Skeletal muscle satellite cell (primary cell): Measurements from ENCODE around the gene C18orf32.
"Not testable (repeated sequence)": the region's sequence is repeated elsewhere in the genome, so short reads cannot be mapped to it uniquely, and the experiment has no call there.

ENCODE experiments used
- H3K27me3 ChIP-seq: 2 replicates; pipeline ENCODE4 v1.7.0; 2013; ENCODE audit warnings: low read length; ENCODE audit not compliant: control insufficient read depth, insufficient read depth
- H3K36me3 ChIP-seq: 2 replicates; pipeline ENCODE4 v1.7.0; 2013; ENCODE audit warnings: mild to moderate bottlenecking, control low read depth, low read length; ENCODE audit not compliant: insufficient read depth
- H3K4me1 ChIP-seq: 2 replicates; pipeline ENCODE4 v1.7.0; 2013; ENCODE audit warnings: low read length; ENCODE audit not compliant: control insufficient read depth, insufficient read depth
- H3K4me2 ChIP-seq: 2 replicates; pipeline ENCODE4 v1.7.0; 2013; ENCODE audit warnings: mild to moderate bottlenecking, low read length
- H3K4me3 ChIP-seq: 2 replicates; pipeline ENCODE4 v1.7.0; 2013; ENCODE audit warnings: low read length
- H3K9ac ChIP-seq: 2 replicates; pipeline ENCODE4 v1.7.0; 2013; ENCODE audit warnings: mild to moderate bottlenecking, low read depth, low read length, moderate library complexity
- H3K9me3 ChIP-seq: replicated peaks from 2 replicates; pipeline ENCODE4 v1.7.0; 2013; ENCODE audit warnings: mild to moderate bottlenecking, control low read depth, low read length

C18orf32 gene

GRCh38 chr18:49519101-49519971 is 32.3 kb upstream of the C18orf32 start:
- no peaks in the 10 kb centered on the region for H3K4me1 ChIP-seq
- H3K4me3 ChIP-seq: no peak overlapping the region
- H3K9ac ChIP-seq: no peak overlapping the region
- H3K4me2 ChIP-seq: no peak overlapping the region
- H3K9me3 ChIP-seq: no peaks in the 10 kb centered on the region
- H3K36me3 ChIP-seq: no peaks in the 10 kb centered on the region
- H3K27me3 ChIP-seq: no peaks in the 10 kb centered on the region

DNA sequence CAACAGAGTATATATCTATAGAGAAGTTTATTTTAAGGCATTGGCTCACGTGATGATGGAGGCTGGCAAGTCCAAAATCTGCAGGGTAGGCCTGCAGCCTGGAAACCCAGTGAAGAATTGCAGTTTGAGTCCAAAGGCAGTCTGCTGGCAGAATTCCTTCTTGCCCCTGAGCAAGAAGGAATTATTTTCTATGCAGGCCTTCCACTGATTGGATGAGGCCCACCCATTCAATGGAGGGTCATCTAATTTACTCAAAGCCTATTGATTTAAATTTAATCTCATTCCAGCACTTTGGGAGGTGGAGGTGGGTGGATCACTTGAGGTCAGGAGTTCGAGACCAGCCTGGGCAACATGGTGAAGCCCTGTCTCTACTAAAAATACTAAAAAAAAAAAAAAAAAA is 30.4 kb upstream of the C18orf32 start:
- Histone ChIP-seq H3K27me3 (no peaks in the 10 kb centered on the region), H3K9me3 (no peaks in the 10 kb centered on the region), H3K9ac (no peak overlapping the region), H3K4me3 (no peak overlapping the region), H3K4me1 (no peaks in the 10 kb centered on the region), H3K36me3 (no peaks in the 10 kb centered on the region), H3K4me2 (no peak overlapping the region)

DNA sequence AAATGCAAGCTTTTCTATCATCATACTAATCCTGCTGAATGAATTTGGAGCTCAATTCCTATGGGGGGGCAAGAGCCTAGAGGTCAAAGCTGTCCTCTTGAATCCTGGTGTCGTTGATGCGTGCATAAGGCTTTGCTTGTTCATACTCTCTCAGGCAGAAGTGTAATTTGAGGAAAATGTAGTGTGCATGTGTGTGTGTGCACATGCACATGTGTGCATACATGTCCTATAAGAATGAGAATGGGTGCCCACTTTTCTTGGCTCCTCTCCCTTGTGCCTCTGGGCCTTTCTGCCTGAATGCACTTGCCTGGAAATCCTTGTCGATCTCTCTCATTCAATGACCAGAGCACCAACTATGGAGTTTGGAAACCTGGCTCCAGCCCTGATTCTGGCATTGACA is 28.5 kb upstream of the C18orf32 start:
- no peaks in the 10 kb centered on the region for H3K27me3 ChIP-seq
- no peak overlapping the region for H3K4me2 ChIP-seq
- H3K9ac ChIP-seq: no peak overlapping the region
- H3K36me3 ChIP-seq: no peaks in the 10 kb centered on the region
- H3K4me1 ChIP-seq: no peaks in the 10 kb centered on the region
- no peak overlapping the region for H3K4me3 ChIP-seq
- no peaks in the 10 kb centered on the region for H3K9me3 ChIP-seq

DNA sequence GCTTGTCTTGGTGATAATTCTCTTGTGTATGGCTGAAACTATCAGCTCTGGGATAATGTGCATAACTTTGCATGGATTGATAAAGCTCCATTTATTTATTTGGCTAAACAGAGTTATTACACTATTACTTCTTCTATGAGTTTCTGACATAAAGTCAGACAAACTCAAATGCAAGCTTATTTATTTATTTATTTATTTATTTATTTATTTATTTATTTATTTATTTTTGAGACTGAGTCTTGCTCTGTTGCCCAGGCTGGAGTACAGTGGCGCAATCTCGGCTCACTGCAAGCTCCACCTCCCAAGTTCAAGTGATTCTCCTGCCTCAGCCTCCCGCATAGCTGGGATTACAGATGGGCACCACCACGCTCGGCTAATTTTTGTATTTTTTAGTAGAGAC is 28.0 kb upstream of the C18orf32 start:
- H3K27me3 ChIP-seq, H3K4me1 ChIP-seq, H3K4me2 ChIP-seq: not testable (repeated sequence)

GRCh38 chr18:49514577-49514976 is 27.5 kb upstream of the C18orf32 start:
- Histone ChIP-seq H3K4me2 (no peak overlapping the region), H3K4me1 (no peaks in the 10 kb centered on the region), H3K36me3 (no peaks in the 10 kb centered on the region), H3K9ac (no peak overlapping the region), H3K4me3 (no peak overlapping the region), H3K27me3 (peaks cover under 1% of the 10 kb centered on the region), H3K9me3 (no peaks in the 10 kb centered on the region)

More for the DNA sequence above, 28.0 kb upstream of the C18orf32 start:
- H3K9me3 ChIP-seq, H3K9ac ChIP-seq, H3K36me3 ChIP-seq, H3K4me3 ChIP-seq: not testable (repeated sequence)

- not testable (repeated sequence) for H3K4me2 ChIP-seq, H3K9ac ChIP-seq, H3K9me3 ChIP-seq, H3K4me3 ChIP-seq, H3K36me3 ChIP-seq, H3K4me1 ChIP-seq
- peaks cover 13% of the 10 kb centered on the region for H3K27me3 ChIP-seq
These were observed 25.8 kb upstream of the C18orf32 start for GRCh38 chr18:49512876-49513275.

GRCh38 chr18:49510393-49511115 is 23.5 kb upstream of the C18orf32 start:
- peaks cover 18% of the 10 kb centered on the region for H3K27me3 ChIP-seq
- H3K9me3 ChIP-seq: no peaks in the 10 kb centered on the region
- no peaks in the 10 kb centered on the region for H3K4me1 ChIP-seq

GRCh38 chr18:49506438-49506837 is 19.4 kb upstream of the C18orf32 start:
- not testable (repeated sequence) for H3K4me2 ChIP-seq, H3K9me3 ChIP-seq, H3K4me3 ChIP-seq, H3K9ac ChIP-seq, H3K4me1 ChIP-seq, H3K36me3 ChIP-seq
- peaks cover 20% of the 10 kb centered on the region for H3K27me3 ChIP-seq

More at GRCh38 chr18:49510393-49511115, 23.5 kb upstream of the C18orf32 start:
- no peak overlapping the region for H3K9ac ChIP-seq
- H3K4me3 ChIP-seq: no peak overlapping the region
- no peak overlapping the region for H3K4me2 ChIP-seq
- no peaks in the 10 kb centered on the region for H3K36me3 ChIP-seq

DNA sequence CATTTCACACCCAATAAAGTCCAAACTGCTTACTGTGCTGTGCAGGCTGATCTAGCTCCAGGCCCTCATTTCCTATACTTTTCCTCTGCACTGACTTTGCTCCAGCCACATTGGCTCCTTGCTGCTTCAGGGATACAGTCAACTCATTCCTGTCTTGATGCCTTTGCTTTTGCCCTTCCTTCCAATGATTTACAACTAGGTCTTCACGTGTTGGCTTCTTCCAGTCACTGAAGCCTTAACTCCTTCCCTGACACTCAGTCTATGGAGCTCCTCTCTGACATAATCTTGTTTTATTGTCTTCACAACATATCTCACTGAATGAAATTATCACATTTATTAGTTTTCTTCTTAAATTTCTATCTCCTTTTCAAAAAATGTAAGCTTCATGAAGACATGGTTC is 16.9 kb upstream of the C18orf32 start:
- Histone ChIP-seq H3K9ac (no peak overlapping the region), H3K36me3 (no peaks in the 10 kb centered on the region), H3K27me3 (peaks cover 21% of the 10 kb centered on the region), H3K4me3 (no peak overlapping the region), H3K9me3 (no peaks in the 10 kb centered on the region), H3K4me1 (no peaks in the 10 kb centered on the region), H3K4me2 (no peak overlapping the region)

DNA sequence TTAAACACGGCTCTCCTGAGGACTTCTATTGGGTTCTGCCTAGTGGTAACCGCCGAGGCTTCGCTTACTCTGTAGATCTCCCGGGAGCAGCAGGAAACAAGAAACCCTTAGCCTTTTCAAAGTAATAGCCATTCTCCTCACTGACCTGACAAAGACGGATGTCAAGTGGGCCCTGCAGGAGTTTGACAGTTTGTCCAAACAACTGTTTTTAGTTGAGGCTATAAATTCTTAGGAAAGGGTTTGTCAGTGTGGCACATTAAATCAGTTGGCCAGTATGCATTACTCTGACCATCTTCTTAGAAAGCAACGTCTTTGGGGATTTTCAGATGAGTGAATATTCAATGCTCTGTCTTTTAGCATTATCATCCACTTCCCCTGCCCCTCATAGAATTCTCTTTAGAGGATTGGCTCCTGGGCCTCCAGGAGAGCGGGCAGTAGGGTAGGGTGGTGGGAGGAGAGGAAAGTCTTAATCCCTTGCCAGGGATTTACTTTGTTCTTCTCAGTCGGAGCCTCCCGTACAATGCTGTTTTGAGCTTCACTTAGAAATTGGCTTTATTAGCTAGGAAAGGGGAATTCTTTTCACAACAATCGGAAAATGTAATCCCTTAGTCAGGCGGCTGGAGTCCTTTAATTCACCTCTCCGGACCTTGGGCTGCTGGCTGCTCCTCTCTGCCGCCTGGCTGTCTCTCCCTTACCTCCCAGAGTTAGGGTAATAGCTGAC is 13.3 kb upstream of the C18orf32 start:
- Histone ChIP-seq H3K4me3 (no peak overlapping the region), H3K9ac (no peak overlapping the region)

GRCh38 chr18:49499046-49499637 is 12.1 kb upstream of the C18orf32 start:
- Histone ChIP-seq H3K4me2 (no peak overlapping the region), H3K9me3 (no peaks in the 10 kb centered on the region), H3K4me1 (no peaks in the 10 kb centered on the region), H3K9ac (no peak overlapping the region), H3K36me3 (no peaks in the 10 kb centered on the region), H3K4me3 (no peak overlapping the region), H3K27me3 (peaks cover 9% of the 10 kb centered on the region)

More for the DNA sequence above, 13.3 kb upstream of the C18orf32 start:
- H3K4me2 ChIP-seq: no peak overlapping the region
- H3K9me3 ChIP-seq: no peaks in the 10 kb centered on the region
- H3K36me3 ChIP-seq: no peaks in the 10 kb centered on the region
- no peaks in the 10 kb centered on the region for H3K4me1 ChIP-seq
- peaks cover 9% of the 10 kb centered on the region for H3K27me3 ChIP-seq
